Heart left ventricle (tissue), 16 donors: ENCODE data around the gene CCSER1. TPM values are rescaled to one million over a fixed set of nuclear protein-coding genes. Genes with fewer than 3 reads are reported as not detected.
A peak's percentile ranks its signal among the peaks of the same experiment; 100 is the strongest.

Source experiments
- ATAC-seq, 4 donors: fragments of 200-7000 bp; cut with Tn5 transposase; one replicate each; pipeline ENCODE4 v1.9.1; 2020 to 2022; ENCODE audit warnings: moderate library complexity in 4 of 4, mild to moderate bottlenecking in 3 of 4, moderate number of reproducible peaks in 1 of 4
- DNase-seq, 5 donors: peaks; one replicate each; pipeline ENCODE4 v3.0.0-alpha.2; 2020
- H3K27ac ChIP-seq, 12 donors: fragments of 200-600 bp; sonication (generic) in 4 of 12; one replicate each; pipeline versions ENCODE4 v1.5.0 to v1.8.0; 2016 to 2022; ENCODE audit warnings: mild to moderate bottlenecking in 2 of 12
- H3K27me3 ChIP-seq, 9 donors: fragments of 200-600 bp; sonication (generic) in 2 of 9; one replicate each; pipeline versions ENCODE4 v1.5.1 to v1.8.0; 2016 to 2022; ENCODE audit warnings: mild to moderate bottlenecking in 3 of 9
- H3K36me3 ChIP-seq, 9 donors: fragments of 200-600 bp; sonication (generic) in 2 of 9; one replicate each; pipeline versions ENCODE4 v1.5.0 to v1.8.0; 2018 to 2022; ENCODE audit warnings: mild to moderate bottlenecking in 2 of 9
- H3K4me1 ChIP-seq, 12 donors: fragments of 200-600 bp; sonication (generic) in 4 of 12; one replicate each; pipeline versions ENCODE4 v1.5.0 to v1.8.0; 2016 to 2022; ENCODE audit warnings: mild to moderate bottlenecking in 3 of 12
- H3K4me3 ChIP-seq, 12 donors: fragments of 200-600 bp; sonication (generic) in 4 of 12; one replicate each; pipeline versions ENCODE4 v1.5.0 to v1.8.0; 2017 to 2022; ENCODE audit warnings: mild to moderate bottlenecking in 9 of 12, moderate library complexity in 4 of 12
- H3K9me3 ChIP-seq, 12 donors: fragments of 200-600 bp; sonication (generic) in 4 of 12; one replicate each; pipeline versions ENCODE4 v1.5.0 to v1.8.0; 2016 to 2022; ENCODE audit warnings: mild to moderate bottlenecking in 1 of 12
- CTCF ChIP-seq, 12 donors: fragments of 200-600 bp; sonication (generic) in 4 of 12; IDR thresholded peaks; one replicate each; pipeline versions ENCODE4 v1.5.0 to v1.8.0; 2018 to 2022; ENCODE audit warnings: antibody characterized with exemption in 12 of 12, mild to moderate bottlenecking in 5 of 12
- POLR2A ChIP-seq, 2 donors: fragments of 450-650 bp; IDR thresholded peaks; one replicate each; pipeline ENCODE4 v1.6.1; 2017; ENCODE audit warnings: antibody characterized with exemption in 2 of 2, mild to moderate bottlenecking in 2 of 2, moderate library complexity in 2 of 2
- WGBS, 4 donors: extraction: QIAGEN DNeasy Blood & Tissue Kit in 2 of 4; methylation state at CpG; one replicate each; pipeline versions ENCODE4 v1.1.5 to v1.1.7; 2013 to 2018; 5-methylcytosine and 5-hydroxymethylcytosine counted together
- intact Hi-C, 10 donors: fragments of 100-400 bp; cut with DNase I; formaldehyde crosslinking; loops; one replicate each; pipeline versions ENCODE4 v1.11.1 to v1.14.2; 2022
- polyA plus RNA-seq, 2 donors: library from polyadenylated mRNA; stranded (reverse); fragments of 200-250 nt; gene quantifications; one replicate each; pipeline ENCODE4 v1.2.3, GENCODE V29; 2013
- total RNA-seq, 9 donors: library from RNA; depleted of rRNA in 2 of 9; stranded (reverse); fragments of >200 nt in 2 of 9; fragmentation: NEBNext Ultra II Directional in 3 of 9; extraction: Animal tissue kit (Norgen Biotek cat#: 25700) in 3 of 9; gene quantifications; one replicate each; pipeline versions ENCODE4 v1.1.0 to v1.2.4, GENCODE V29; 2016 to 2023
- donor health status: ischemic (EF 13 %, LVEDD 7.1; RV severe dilation, severe dysfunction).
- donor health status: healthy with polysubstance abuse.
- donor health status: DM: no; HTN: yes; CAD: no.
- donor health status: DM: no; HTN: no; CAD: no.
- donor health status: ischemic (EF 25% LVEDD 6.9; RV normal size, moderate dysfunction).
- donor health status: ischemic (EF 25% LVEDD 5.7; RV mildly dilated, moderate dysfunction).
- donor health status: healthy.
- donor health status: DM: yes; HTN: yes; CAD: no.
- donor health status: ischemic (EF 35%, LVEDD 5.7; RV mildly dilated, moderate dysfunction).
- donor health status: nonischemic (EF 11% LVEDD 7.7; RV severe dilation, severe dysfunction).
- donor health status: DM: yes; HTN: yes; CAD: no.
- donor health status: PGD.
- donor health status: ischemic (EF 29% LVEDD 5.4; RV normal size, mild dysfunction).
- donor health status: nonischemic (EF 23%, LVEDD 6.1; RV moderate dilation, normal function).

CCSER1 gene
- total and polyA plus RNA-seq, 11 donors, result 2.5 to 15.8 (median 12.2) TPM

GRCh38 chr4:91513326-91513725 lies 1386.1 kb downstream of the CCSER1 start:
- ATAC-seq (no peak), DNase-seq (no peak)
- peaks cover 0 to 40% (median 10%) of the 10 kb centered on the region in 12 donors for H3K9me3 ChIP-seq
- no peak overlapping the region for H3K27ac ChIP-seq
- no peaks in the 10 kb centered on the region for H3K27me3 ChIP-seq
- H3K4me3 ChIP-seq, result no peak overlapping the region
- no peaks in the 10 kb centered on the region for H3K4me1 ChIP-seq
- intact Hi-C loops, result no loop called here
- no peaks in the 10 kb centered on the region for H3K36me3 ChIP-seq
- TF ChIP-seq POLR2A (IDR thresholded peaks at IDR 0.05), result no peak

- no peak overlapping the region for H3K27ac ChIP-seq
- no peaks in the 10 kb centered on the region for H3K27me3 ChIP-seq
- TF ChIP-seq CTCF (IDR thresholded peaks at IDR 0.05) (no peak), POLR2A (IDR thresholded peaks at IDR 0.05) (no peak)
- 70 to 89% (median 85%) methylated on average over 6 of the region's 6 CpGs for WGBS, 4 donors
- no peaks in the 10 kb centered on the region for H3K4me1 ChIP-seq
- H3K36me3 ChIP-seq, result no peaks in the 10 kb centered on the region
- ATAC-seq (peak in 1 of 4 donors; percentile 22), DNase-seq (peak in 1 of 5 donors; percentile 20)
- no peak overlapping the region for H3K4me3 ChIP-seq
- intact Hi-C loops, result no loop called here
- H3K9me3 ChIP-seq, result peaks cover 0 to 34% (median 2%) of the 10 kb centered on the region in 12 donors
These were observed 1392.0 kb downstream of the CCSER1 start for GRCh38 chr4:91519155-91519554.

DNA sequence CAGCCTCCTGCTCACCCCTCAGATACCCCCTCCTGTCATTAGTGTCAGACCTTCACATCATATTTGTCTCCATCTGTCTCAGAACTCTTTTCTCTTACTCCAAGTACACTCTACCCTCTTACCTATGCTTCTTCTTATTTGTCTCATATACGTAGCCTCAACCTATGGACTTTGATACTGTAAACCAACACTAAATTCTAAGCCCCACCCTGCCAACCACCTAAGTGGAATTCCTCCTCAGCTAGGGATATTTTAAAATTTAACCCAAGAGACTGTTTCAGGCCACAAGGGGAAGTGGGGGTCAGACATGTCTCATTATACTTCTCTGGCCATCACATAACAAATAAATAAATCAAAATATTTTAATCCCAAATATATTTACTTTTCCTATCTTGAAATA lies 1398.4 kb downstream of the CCSER1 start:
- WGBS, 4 donors, result 69 to 80% (median 74%) methylated on average over 1 of the region's 1 CpG
- TF ChIP-seq POLR2A (IDR thresholded peaks at IDR 0.05), result no peak
- TF ChIP-seq CTCF (IDR thresholded peaks at IDR 0.05), result no peak
- no peak overlapping the region for H3K4me3 ChIP-seq
- H3K9me3 ChIP-seq, result peaks cover 0 to 15% (median 0%) of the 10 kb centered on the region in 12 donors
- DNase-seq (no peak), ATAC-seq (no peak)
- no peaks in the 10 kb centered on the region for H3K4me1 ChIP-seq
- H3K27me3 ChIP-seq, result no peaks in the 10 kb centered on the region
- intact Hi-C loops, result no loop called here
- no peak overlapping the region for H3K27ac ChIP-seq
- H3K36me3 ChIP-seq, result no peaks in the 10 kb centered on the region

DNA sequence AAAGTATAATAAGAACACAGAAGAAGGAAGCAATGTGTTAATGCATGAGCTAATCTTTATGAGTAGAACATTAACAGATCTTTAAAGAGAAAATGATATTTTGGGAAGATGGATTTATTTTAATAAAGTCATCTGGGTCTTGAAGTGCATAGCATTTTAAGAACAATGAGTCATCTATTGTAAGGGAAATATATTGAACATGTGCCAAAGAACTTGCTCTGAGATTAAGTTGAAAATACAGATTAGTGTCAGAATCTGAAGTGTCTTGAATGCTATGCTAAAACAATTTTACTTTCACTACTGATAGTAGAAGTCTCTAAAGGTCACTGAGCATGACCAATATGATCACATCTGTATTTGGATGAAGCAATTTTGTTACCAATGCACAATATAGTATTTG lies 1399.9 kb downstream of the CCSER1 start:
- Histone ChIP-seq H3K27me3 (no peaks in the 10 kb centered on the region), H3K4me1 (no peaks in the 10 kb centered on the region), H3K9me3 (peaks cover 0 to 6% (median 0%) of the 10 kb centered on the region in 12 donors), H3K27ac (no peak overlapping the region), H3K4me3 (no peak overlapping the region), H3K36me3 (no peaks in the 10 kb centered on the region)
- intact Hi-C loops, result no loop called here
- ATAC-seq (no peak), DNase-seq (no peak)
- no peak for TF ChIP-seq CTCF (IDR thresholded peaks at IDR 0.05)
- no peak for TF ChIP-seq POLR2A (IDR thresholded peaks at IDR 0.05)

GRCh38 chr4:91567594-91567993 lies 1440.4 kb downstream of the CCSER1 start:
- Histone ChIP-seq H3K36me3 (no peaks in the 10 kb centered on the region), H3K9me3 (peaks cover 0 to 45% (median 6%) of the 10 kb centered on the region in 12 donors), H3K4me1 (no peaks in the 10 kb centered on the region), H3K27ac (no peak overlapping the region), H3K4me3 (no peak overlapping the region), H3K27me3 (no peaks in the 10 kb centered on the region)
- no peak for TF ChIP-seq POLR2A (IDR thresholded peaks at IDR 0.05)
- no peak for TF ChIP-seq CTCF (IDR thresholded peaks at IDR 0.05)
- intact Hi-C loops, result no loop called here
- ATAC-seq (no peak), DNase-seq (no peak)
- 26 to 55% (median 43%) methylated on average over 1 of the region's 1 CpG for WGBS, 4 donors
